ENCODE results near the gene ELP2. TPM values are rescaled to one million over a fixed set of nuclear protein-coding genes. Genes with fewer than 3 reads are reported as not detected.

ELP2 gene
- polyA plus RNA-seq, 1 of the 3 experiments (the other 2 are of a cell fraction): 38.3 TPM

- TF ChIP-seq REST (IDR thresholded peaks at IDR 0.05; ENCODE audit: low read depth, low read length) (no peak), MXI1 (IDR thresholded peaks at IDR 0.05; ENCODE audit: low read depth, low read length) (no peak)
Observed at GRCh38 chr18:36149514-36150289, 20.0 kb downstream of the ELP2 start (continued).

GRCh38 chr18:36152781-36153180 is 23.1 kb downstream of the ELP2 start:
- Histone ChIP-seq H3K4me1 (ENCODE audit: control insufficient read depth in 1 of 2, insufficient read depth in 2 of 2, low read depth in 1 of 2, low read length in 1 of 2) (peaks cover 0 to 17% of the 10 kb centered on the region in 2 experiments; a peak in 2 of 4 replicates), H3K36me3 (replicated peaks in 1 of 2; ENCODE audit: control insufficient read depth in 1 of 2, insufficient read depth in 2 of 2, low read length in 1 of 2) (peaks cover 49 to 78% of the 10 kb centered on the region in 2 experiments), H3K4me2 (no peak overlapping the region), H3K4me3 (ENCODE audit: low read depth in 2 of 2, low read length in 1 of 2) (no peak overlapping the region), H3K9me3 (no peaks in the 10 kb centered on the region), H3K9me2 (no peaks in the 10 kb centered on the region), H3K27ac (ENCODE audit: low read depth in 2 of 2, low read length in 1 of 2) (0 out of 4 replicates have a peak overlapping the region, but pooled peaks of 1 of the 2 experiments have one; percentile 17), H2AFZ (ENCODE audit: low read depth) (no peak overlapping the region), H3K9ac (no peak overlapping the region), H3K79me2 (ENCODE audit: insufficient read depth) (no peaks in the 10 kb centered on the region), H3K27me3 (ENCODE audit: insufficient read depth) (no peaks in the 10 kb centered on the region), H3F3A (replicated peaks; ENCODE audit: insufficient read depth) (peaks cover 21% of the 10 kb centered on the region), H4K20me1 (ENCODE audit: insufficient read depth) (no peaks in the 10 kb centered on the region)
- DNase-seq: no peak
- WGBS (ENCODE audit: low lambda C conversion rate): 100% methylated on average over 1 of the region's 1 CpG
- ChIA-PET POLR2A (no interaction called here), CTCF (no interaction called here)
- TF ChIP-seq IRF3 (IDR thresholded peaks at IDR 0.05; ENCODE audit: low read depth, low read length): no peak
- no peak for TF ChIP-seq PBX3 (IDR thresholded peaks at IDR 0.05)
- no peak for TF ChIP-seq JUND (IDR thresholded peaks at IDR 0.05)
- no peak for TF ChIP-seq MXI1 (IDR thresholded peaks at IDR 0.05; ENCODE audit: low read depth, low read length)
- TF ChIP-seq TCF12 (IDR thresholded peaks at IDR 0.05): no peak
- no peak for TF ChIP-seq TEAD4 (IDR thresholded peaks at IDR 0.05; ENCODE audit: borderline replicate concordance, insufficient read depth)
- no peak for TF ChIP-seq NFIC (IDR thresholded peaks at IDR 0.05; ENCODE audit: borderline replicate concordance)
- TF ChIP-seq ELF1 (IDR thresholded peaks at IDR 0.05): no peak
- TF ChIP-seq REST (IDR thresholded peaks at IDR 0.05; ENCODE audit: low read depth, low read length): no peak
- no peak for TF ChIP-seq CHD2 (IDR thresholded peaks at IDR 0.05; ENCODE audit: low read length, partially characterized antibody)
